OCI-LY3 (cell line): ENCODE data around the gene C12orf75.

Experiments
- CTCF ChIP-seq: fragments of 200-600, 300-600 bp; sonication (generic); IDR thresholded peaks from 2 replicates; pipeline ENCODE4 v1.5.1; 2014; ENCODE audit warnings: antibody characterized with exemption, low read length, low read depth
- EZH2phosphoT487 ChIP-seq: fragments of 200-600 bp; shearing (Covaris generic); IDR thresholded peaks from 2 replicates; pipeline ENCODE4 v1.6.1; 2018; ENCODE audit warnings: antibody characterized with exemption, mixed run types, low read depth

- TF ChIP-seq CTCF, result no peak
- TF ChIP-seq EZH2phosphoT487, result no peak
Observed at GRCh38 chr12:105315726-105316125, 14.8 kb upstream of the C12orf75 start.
